GM19099 (cell line): ENCODE data around the gene THAP6.
A peak's percentile ranks its signal among the peaks of the same experiment; 100 is the strongest.

Experiments
- POLR2A ChIP-seq: IDR thresholded peaks from 3 replicates; pipeline ENCODE4 v1.6.1; 2011; ENCODE audit warnings: low read depth; ENCODE audit not compliant: insufficient read length; ENCODE audit errors: extremely low read depth

The THAP6 gene

GRCh38 chr4:75514131-75514948 lies at the start of gene THAP6, which contains the start of gene RCHY1:
Gene THAP6, plus strand, starts transcription at chr4:75514473. Its CDS starts 980 bp downstream, at chr4:75515453.
Gene RCHY1, minus strand, starts transcription at chr4:75514403. Its CDS starts 117 bp downstream, at chr4:75514286.
- TF ChIP-seq POLR2A = peak; percentile 95

- no peak for TF ChIP-seq POLR2A
These were observed 44.4 kb upstream of the THAP6 start for GRCh38 chr4:75469896-75470295.

GRCh38 chr4:75470738-75471137 lies 43.5 kb upstream of the THAP6 start:
- TF ChIP-seq POLR2A = no peak

GRCh38 chr4:75477201-75477600 lies 37.1 kb upstream of the THAP6 start:
- no peak for TF ChIP-seq POLR2A

- TF ChIP-seq POLR2A = no peak
These were observed 30.1 kb upstream of the THAP6 start for GRCh38 chr4:75484190-75484589.

GRCh38 chr4:75490155-75490554 lies 24.1 kb upstream of the THAP6 start:
- no peak for TF ChIP-seq POLR2A

- no peak for TF ChIP-seq POLR2A
These were observed 19.7 kb upstream of the THAP6 start for GRCh38 chr4:75494563-75494962.

- no peak for TF ChIP-seq POLR2A
These were observed 18.8 kb upstream of the THAP6 start for GRCh38 chr4:75495476-75495875.

- no peak for TF ChIP-seq POLR2A
These were observed 17.9 kb upstream of the THAP6 start for GRCh38 chr4:75496406-75496805.

GRCh38 chr4:75497133-75497532 lies 17.1 kb upstream of the THAP6 start:
- TF ChIP-seq POLR2A = no peak

GRCh38 chr4:75498041-75498440 lies 16.2 kb upstream of the THAP6 start:
- TF ChIP-seq POLR2A = no peak

GRCh38 chr4:75499900-75500299 lies 14.4 kb upstream of the THAP6 start:
- no peak for TF ChIP-seq POLR2A

GRCh38 chr4:75502671-75503070 lies 11.6 kb upstream of the THAP6 start:
- no peak for TF ChIP-seq POLR2A

- TF ChIP-seq POLR2A = no peak
These were observed 8.6 kb upstream of the THAP6 start for GRCh38 chr4:75505630-75506029.

GRCh38 chr4:75511841-75512240 lies 2.4 kb upstream of the THAP6 start:
- TF ChIP-seq POLR2A = no peak

- no peak for TF ChIP-seq POLR2A
These were observed 1.7 kb upstream of the THAP6 start for GRCh38 chr4:75512386-75513211.
